Measurements from ENCODE around the gene SMIM5. TPM values are rescaled to one million over a fixed set of nuclear protein-coding genes. Genes with fewer than 3 reads are reported as not detected.
A peak's percentile ranks its signal among the peaks of the same experiment; 100 is the strongest.

SMIM5 gene
- total and polyA plus RNA-seq, 2 donors (not counting 3 experiments of a cell fraction or from before 2014, with no cell fraction given), result not detected

DNA sequence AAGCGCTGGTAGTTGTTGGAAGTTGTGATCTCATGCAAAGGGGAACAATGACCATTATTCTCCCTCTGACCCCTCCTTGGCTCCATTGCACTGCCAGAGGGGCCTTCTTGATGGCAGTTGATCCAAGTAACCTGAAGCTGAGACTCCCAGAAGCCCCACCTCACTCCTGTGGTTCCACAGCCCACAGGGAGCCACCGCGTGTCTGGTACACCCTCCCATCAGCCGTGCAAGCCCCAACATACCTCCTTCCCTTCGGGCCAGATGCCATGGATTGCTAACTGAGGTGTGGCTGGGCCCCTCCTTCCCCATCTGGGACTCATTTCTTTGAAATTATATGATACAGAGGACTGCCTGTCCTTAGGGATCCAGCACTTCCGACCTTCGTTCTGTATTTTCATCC is 51.7 kb downstream of the SMIM5 start:
- intact Hi-C loops (cut with micrococcal nuclease) (no loop called here), dilution Hi-C loops (cut with MboI; ENCODE audit: extremely low pct_ligation_motif_present, low sequenced_read_pairs) (no loop called here)
- ChIA-PET POLR2A (no interaction called here), CTCF (interaction anchor here (1.1 to 19.6 kb wide), 6 partner anchors 10 to 61 kb away, joined by 3 to 653 read pairs (median 4); partner anchors contain the start of gene SMIM5)
- Histone ChIP-seq H3K9me3 (replicated peaks; ENCODE audit: control insufficient read depth, insufficient read depth, low read length) (no peaks in the 10 kb centered on the region), H3K79me2 (ENCODE audit: control insufficient read depth, insufficient read depth, low read length) (peaks cover 73% of the 10 kb centered on the region), H3K9ac (replicated peaks; ENCODE audit: extremely low read depth, insufficient read depth, low read length) (no peak overlapping the region), H3K9me1 (replicated peaks; ENCODE audit: control insufficient read depth, extremely low read depth, insufficient read depth, low read length) (no peaks in the 10 kb centered on the region), H2AFZ (ENCODE audit: low read depth, low read length) (no peak overlapping the region), H3K36me3 (ENCODE audit: control insufficient read depth in 2 of 2, extremely low read depth in 1 of 2, insufficient read depth in 2 of 2, low read length in 2 of 2) (no peaks in the 10 kb centered on the region), H4K20me1 (replicated peaks; ENCODE audit: control insufficient read depth, extremely low read depth, insufficient read depth, low read length) (no peaks in the 10 kb centered on the region), H3K4me2 (ENCODE audit: insufficient read depth, low read length) (no peak overlapping the region), H3K4me3 (replicated peaks in 1 of 3; ENCODE audit: insufficient read depth in 1 of 3, low read depth in 1 of 3, low read length in 3 of 3) (no peak overlapping the region), H3K4me1 (ENCODE audit: control insufficient read depth, extremely low read depth, insufficient read depth, low read length) (peaks cover 71% of the 10 kb centered on the region), H3K27ac (ENCODE audit: insufficient read depth, low read depth, low read length) (peak overlapping the region; percentile 81), H3K27me3 (ENCODE audit: control insufficient read depth in 2 of 2, insufficient read depth in 2 of 2, low read length in 2 of 2) (no peaks in the 10 kb centered on the region)
- BruUV-seq (replicated peaks), result no TSS peak
- FAIRE-seq, result no peak
- TF ChIP-seq GATA2 (IDR thresholded peaks at IDR 0.05; ENCODE audit: insufficient read depth, insufficient read length, low read depth, low read length) (no peak), JUN (IDR thresholded peaks at IDR 0.05; ENCODE audit: borderline replicate concordance, insufficient read depth, insufficient read length, low read depth) (no peak), POLR2A (IDR thresholded peaks at IDR 0.05; ENCODE audit: low read depth, low read length) (no peak), POLR2AphosphoS5 (IDR thresholded peaks at IDR 0.05; ENCODE audit: insufficient read depth, low read depth, low read length) (no peak), EZH2 (IDR thresholded peaks at IDR 0.05; ENCODE audit: borderline replicate concordance, low read depth, low read length, severe bottlenecking) (no peak), MYC (IDR thresholded peaks at IDR 0.05; ENCODE audit: low read depth, low read length) (no peak), FOS (IDR thresholded peaks at IDR 0.05; ENCODE audit: borderline replicate concordance, insufficient read depth, low read length) (no peak)
- TF ChIP-seq, protein P1, sequence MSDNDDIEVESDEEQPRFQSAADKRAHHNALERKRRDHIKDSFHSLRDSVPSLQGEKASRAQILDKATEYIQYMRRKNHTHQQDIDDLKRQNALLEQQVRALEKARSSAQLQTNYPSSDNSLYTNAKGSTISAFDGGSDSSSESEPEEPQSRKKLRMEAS (IDR thresholded peaks at IDR 0.05; ENCODE audit: insufficient read depth, insufficient read length), result no peak
- TF ChIP-seq, protein P2, sequence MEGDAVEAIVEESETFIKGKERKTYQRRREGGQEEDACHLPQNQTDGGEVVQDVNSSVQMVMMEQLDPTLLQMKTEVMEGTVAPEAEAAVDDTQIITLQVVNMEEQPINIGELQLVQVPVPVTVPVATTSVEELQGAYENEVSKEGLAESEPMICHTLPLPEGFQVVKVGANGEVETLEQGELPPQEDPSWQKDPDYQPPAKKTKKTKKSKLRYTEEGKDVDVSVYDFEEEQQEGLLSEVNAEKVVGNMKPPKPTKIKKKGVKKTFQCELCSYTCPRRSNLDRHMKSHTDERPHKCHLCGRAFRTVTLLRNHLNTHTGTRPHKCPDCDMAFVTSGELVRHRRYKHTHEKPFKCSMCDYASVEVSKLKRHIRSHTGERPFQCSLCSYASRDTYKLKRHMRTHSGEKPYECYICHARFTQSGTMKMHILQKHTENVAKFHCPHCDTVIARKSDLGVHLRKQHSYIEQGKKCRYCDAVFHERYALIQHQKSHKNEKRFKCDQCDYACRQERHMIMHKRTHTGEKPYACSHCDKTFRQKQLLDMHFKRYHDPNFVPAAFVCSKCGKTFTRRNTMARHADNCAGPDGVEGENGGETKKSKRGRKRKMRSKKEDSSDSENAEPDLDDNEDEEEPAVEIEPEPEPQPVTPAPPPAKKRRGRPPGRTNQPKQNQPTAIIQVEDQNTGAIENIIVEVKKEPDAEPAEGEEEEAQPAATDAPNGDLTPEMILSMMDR (IDR thresholded peaks at IDR 0.05; ENCODE audit: extremely low read depth in 1 of 2, insufficient read depth in 1 of 2, low read depth in 1 of 2, low read length in 2 of 2), result no peak
- no peak for DNase-seq (ENCODE audit: low read depth, low spot score)
